Measurements from ENCODE around the gene SORBS1.
A peak's percentile ranks its signal among the peaks of the same experiment; 100 is the strongest.

SORBS1 gene

GRCh38 chr10:95456516-95456915, 104.7 kb downstream of the SORBS1 start:
- DNase-seq: no peak

DNA sequence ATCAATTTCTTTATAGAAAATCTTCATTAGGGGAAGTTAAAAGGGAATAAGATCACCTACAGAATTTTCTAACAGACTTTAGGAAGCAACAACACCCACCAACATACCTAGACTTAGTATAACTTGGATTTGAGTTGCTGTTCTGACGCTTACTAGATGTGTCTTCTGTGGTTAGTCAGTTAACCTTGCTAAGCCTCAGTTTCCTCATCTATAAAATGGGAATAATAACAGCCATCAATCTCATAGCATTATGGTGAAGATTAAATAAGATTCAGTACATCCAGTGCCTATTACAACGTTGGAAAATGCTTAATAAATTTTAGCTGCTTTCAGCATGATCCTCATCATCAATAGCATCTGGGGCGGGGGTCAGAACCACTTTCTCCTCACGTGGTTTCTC, 106.2 kb downstream of the SORBS1 start:
- no peak for DNase-seq

GRCh38 chr10:95454356-95454755, 106.8 kb downstream of the SORBS1 start:
- no peak for DNase-seq

GRCh38 chr10:95451568-95452524, 109.3 kb downstream of the SORBS1 start:
- DNase-seq: no peak

DNA sequence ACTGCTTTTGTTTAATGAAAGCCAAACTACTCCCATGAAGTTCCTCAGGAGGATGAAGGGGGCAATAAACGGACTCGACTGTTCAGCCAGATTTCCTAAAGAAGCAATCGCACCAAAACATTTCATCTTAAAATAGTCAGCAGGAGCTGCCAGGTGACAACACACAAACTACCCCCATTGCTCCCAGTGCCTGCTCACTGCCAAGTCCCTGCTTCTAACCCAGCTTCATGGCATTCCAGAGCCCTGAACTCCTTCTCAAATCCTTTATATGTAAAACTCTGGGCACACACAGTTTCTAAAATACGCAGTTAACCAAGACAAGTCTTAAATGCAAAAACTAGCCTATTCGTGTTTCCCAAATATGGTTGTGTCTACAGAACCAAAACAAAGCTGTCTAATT, 110.0 kb downstream of the SORBS1 start:
- DNase-seq: no peak

GRCh38 chr10:95450188-95450587, 111.0 kb downstream of the SORBS1 start:
- DNase-seq: no peak

DNA sequence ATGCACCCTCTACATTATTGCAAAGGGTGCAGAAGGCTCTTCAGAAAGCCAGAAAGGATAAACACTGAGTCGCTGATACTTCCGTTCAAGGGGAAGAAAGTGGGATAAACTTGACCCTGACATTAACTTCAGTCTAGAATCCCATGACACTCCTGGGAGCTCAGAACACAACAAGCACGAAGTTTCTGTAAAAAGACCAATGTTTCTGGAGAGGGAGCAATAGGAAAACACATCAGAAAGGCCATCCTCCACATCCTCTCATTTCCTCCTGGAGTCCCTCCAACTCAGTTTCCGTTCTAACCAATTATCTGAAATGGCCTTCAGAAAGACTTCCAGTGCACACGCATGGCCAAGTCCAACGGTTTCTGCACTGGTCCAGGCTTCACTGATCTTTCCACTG, 113.5 kb downstream of the SORBS1 start:
- DNase-seq: no peak

- DNase-seq: no peak
Observed at GRCh38 chr10:95445837-95446486, 115.2 kb downstream of the SORBS1 start.

DNA sequence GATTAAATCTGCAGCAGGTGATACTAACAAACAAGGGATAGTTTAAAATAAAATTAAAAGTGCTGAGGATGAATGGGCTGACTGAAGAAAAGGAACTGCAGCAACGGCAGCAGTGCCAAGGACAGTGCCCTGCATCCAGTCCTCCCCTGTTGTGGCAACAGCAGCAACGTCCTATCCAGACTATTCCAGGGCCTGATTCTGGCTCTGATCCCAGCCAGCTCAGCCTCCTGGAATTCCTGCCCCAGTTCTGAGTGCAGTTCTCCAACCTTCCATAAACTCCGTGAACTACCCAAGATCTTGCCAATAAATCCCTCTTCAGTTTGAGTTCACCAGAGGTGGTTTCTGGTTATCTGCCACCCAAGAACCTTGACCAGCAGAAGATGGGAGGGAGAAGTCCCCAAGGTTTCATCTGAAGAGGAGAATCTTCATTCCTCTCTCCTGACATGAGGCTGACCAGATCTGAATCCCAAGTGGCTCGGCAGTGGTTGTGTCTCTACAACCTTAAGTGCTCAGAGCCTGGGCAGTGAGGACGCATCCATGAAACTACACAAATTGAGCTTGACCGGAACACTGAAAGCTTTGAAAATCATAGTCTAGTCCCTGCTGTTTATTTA, 115.8 kb downstream of the SORBS1 start:
- no peak for DNase-seq

- no peak for DNase-seq
Observed at GRCh38 chr10:95444792-95445191, 116.4 kb downstream of the SORBS1 start.

GRCh38 chr10:95443636-95444035, 117.5 kb downstream of the SORBS1 start:
- DNase-seq: no peak

DNA sequence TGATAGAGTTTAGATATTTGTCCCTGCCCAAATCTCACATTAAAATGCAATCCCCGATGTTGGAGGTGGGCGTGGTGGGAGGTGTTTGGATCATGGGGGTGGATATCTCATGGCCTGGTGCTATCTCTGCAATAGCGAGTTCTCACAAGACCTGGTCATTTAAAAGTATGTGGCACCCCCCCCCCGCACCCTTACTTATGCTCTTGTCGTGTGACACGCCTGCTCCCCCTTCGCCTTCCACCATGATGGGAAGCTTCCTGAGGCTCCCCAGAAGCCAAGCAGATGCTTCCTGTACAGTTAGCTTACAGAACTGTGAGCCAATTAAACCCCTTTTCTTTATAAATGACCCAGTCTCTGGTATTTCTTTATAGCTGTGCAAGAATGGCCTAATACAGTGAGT, 118.8 kb downstream of the SORBS1 start:
- no peak for DNase-seq

- no peak for DNase-seq
Observed at GRCh38 chr10:95441547-95441923, 119.6 kb downstream of the SORBS1 start.

DNA sequence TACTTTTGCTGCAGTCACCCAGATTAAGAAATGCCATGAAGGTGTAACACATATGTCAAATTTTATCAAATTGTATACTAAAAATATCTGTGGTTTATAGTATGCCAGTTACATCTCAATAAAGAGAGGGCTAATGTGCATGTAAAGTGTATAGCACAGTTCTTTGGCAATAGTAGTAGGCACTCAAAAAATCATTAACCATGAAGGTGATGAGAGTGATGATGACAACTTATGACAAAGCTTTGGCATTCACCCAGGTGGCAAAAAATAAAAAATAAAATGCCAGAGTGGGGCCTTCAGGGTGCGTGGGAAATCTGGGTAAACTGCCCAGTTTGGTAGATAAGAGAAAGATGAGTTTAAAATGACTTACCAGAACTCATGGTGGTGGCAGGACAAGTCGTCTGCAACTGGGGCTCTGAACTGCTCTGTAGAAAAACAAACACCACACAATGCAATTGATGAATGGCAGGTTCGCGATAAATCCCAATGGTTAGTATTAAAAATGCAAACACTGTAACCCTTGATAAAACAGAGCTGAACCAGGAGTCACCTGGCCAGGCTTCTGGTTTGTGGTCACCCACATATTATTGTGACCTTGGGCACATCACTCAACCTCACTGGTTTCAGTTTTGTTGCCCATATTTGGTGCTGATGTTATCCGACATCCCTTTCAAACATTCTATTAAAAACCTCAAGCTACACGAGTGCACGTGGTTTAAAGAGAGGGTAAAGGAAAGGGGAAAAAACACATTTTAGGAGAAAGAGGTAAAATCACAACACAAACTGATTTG, 120.2 kb downstream of the SORBS1 start:
- DNase-seq: no peak

GRCh38 chr10:95440038-95440725, 121.0 kb downstream of the SORBS1 start:
- no peak for DNase-seq

GRCh38 chr10:95438781-95439180, 122.4 kb downstream of the SORBS1 start:
- DNase-seq: no peak

GRCh38 chr10:95437669-95438068, 123.5 kb downstream of the SORBS1 start:
- DNase-seq: no peak

GRCh38 chr10:95435548-95436279, 125.5 kb downstream of the SORBS1 start:
- DNase-seq: no peak

DNA sequence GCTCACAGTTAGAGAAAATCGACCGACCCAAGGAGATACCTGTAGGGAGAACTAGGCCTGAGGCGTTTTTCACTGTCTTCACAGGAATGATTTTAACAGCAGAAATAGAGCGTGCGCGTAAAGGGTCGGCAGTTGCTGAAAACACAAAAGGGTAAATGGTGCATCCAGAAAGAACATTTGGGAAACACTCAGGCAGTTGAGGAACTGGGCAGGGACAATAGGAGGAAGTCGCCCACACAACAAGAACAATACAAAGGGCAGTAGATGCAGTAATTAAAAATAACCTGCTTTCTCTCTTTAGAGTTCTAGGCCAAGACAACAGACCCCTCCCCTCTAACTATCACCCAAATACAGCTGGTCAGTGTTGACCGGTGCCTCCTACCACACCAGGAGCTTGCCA, 126.6 kb downstream of the SORBS1 start:
- DNase-seq: no peak

GRCh38 chr10:95431900-95432342, 129.2 kb downstream of the SORBS1 start:
- no peak for DNase-seq

- DNase-seq: peak in 1 of 4 experiments; percentile 3
Observed at GRCh38 chr10:95430231-95430951, 130.8 kb downstream of the SORBS1 start.
